HG02885 (cell line): ENCODE data around the gene STAMBPL1.
A peak's percentile ranks its signal among the peaks of the same experiment; 100 is the strongest.
"Not testable (repeated sequence)": the region's sequence is repeated elsewhere in the genome, so short reads cannot be mapped to it uniquely, and the experiment has no call there.

Experiments used
- ATAC-seq: cut with Tn5 transposase; IDR thresholded peaks from one replicate; pipeline ENCODE4 v1.9.1; 2021; ENCODE audit warnings: mild to moderate bottlenecking; ENCODE audit not compliant: unreplicated experiment, poor library complexity

STAMBPL1 gene

GRCh38 chr10:88915781-88916180 lies 35.7 kb downstream of the STAMBPL1 start:
- no peak for ATAC-seq

- no peak for ATAC-seq
Measured at GRCh38 chr10:88916231-88916630, 36.2 kb downstream of the STAMBPL1 start.

GRCh38 chr10:88916986-88917385 lies 36.9 kb downstream of the STAMBPL1 start:
- ATAC-seq: no peak

- no peak for ATAC-seq
Measured at GRCh38 chr10:88918191-88918905, 38.3 kb downstream of the STAMBPL1 start.

GRCh38 chr10:88919041-88919440 lies 39.0 kb downstream of the STAMBPL1 start:
- no peak for ATAC-seq

GRCh38 chr10:88920198-88920597 lies 40.2 kb downstream of the STAMBPL1 start:
- no peak for ATAC-seq

GRCh38 chr10:88920986-88921593 lies 41.0 kb downstream of the STAMBPL1 start:
- no peak for ATAC-seq

- no peak for ATAC-seq
Measured at GRCh38 chr10:88922041-88922440, 42.0 kb downstream of the STAMBPL1 start.

- no peak for ATAC-seq
Measured at GRCh38 chr10:88923520-88923919, 43.5 kb downstream of the STAMBPL1 start.

- ATAC-seq: no peak
Measured at GRCh38 chr10:88926566-88927415, 46.7 kb downstream of the STAMBPL1 start.

GRCh38 chr10:88927416-88927690 lies 47.3 kb downstream of the STAMBPL1 start:
- ATAC-seq: no peak

GRCh38 chr10:88928254-88928653 lies 48.2 kb downstream of the STAMBPL1 start:
- ATAC-seq: no peak

- ATAC-seq: no peak
Measured at GRCh38 chr10:88931548-88931947, 51.5 kb downstream of the STAMBPL1 start.

- ATAC-seq: not testable (repeated sequence)
Measured at GRCh38 chr10:88932029-88932428, 52.0 kb downstream of the STAMBPL1 start.

GRCh38 chr10:88932539-88933256 lies 52.7 kb downstream of the STAMBPL1 start:
- ATAC-seq: peak; percentile 69

GRCh38 chr10:88933564-88933963 lies 53.5 kb downstream of the STAMBPL1 start:
- ATAC-seq: no peak

- peak; percentile 42 for ATAC-seq
Measured at GRCh38 chr10:88934900-88935672, 55.0 kb downstream of the STAMBPL1 start.

- ATAC-seq: no peak
Measured at GRCh38 chr10:88936656-88937055, 56.6 kb downstream of the STAMBPL1 start.

- ATAC-seq: no peak
Measured at GRCh38 chr10:88938039-88938438, 58.0 kb downstream of the STAMBPL1 start.

- no peak for ATAC-seq
Measured at GRCh38 chr10:88938938-88939337, 58.9 kb downstream of the STAMBPL1 start.
